HG02870 (cell line): ENCODE data around the gene ZNF385B.

Experiments used
- ATAC-seq: cut with Tn5 transposase; IDR thresholded peaks from one replicate; pipeline ENCODE4 v1.9.1; 2021; ENCODE audit warnings: mild to moderate bottlenecking, moderate library complexity; ENCODE audit not compliant: unreplicated experiment

The ZNF385B gene

DNA sequence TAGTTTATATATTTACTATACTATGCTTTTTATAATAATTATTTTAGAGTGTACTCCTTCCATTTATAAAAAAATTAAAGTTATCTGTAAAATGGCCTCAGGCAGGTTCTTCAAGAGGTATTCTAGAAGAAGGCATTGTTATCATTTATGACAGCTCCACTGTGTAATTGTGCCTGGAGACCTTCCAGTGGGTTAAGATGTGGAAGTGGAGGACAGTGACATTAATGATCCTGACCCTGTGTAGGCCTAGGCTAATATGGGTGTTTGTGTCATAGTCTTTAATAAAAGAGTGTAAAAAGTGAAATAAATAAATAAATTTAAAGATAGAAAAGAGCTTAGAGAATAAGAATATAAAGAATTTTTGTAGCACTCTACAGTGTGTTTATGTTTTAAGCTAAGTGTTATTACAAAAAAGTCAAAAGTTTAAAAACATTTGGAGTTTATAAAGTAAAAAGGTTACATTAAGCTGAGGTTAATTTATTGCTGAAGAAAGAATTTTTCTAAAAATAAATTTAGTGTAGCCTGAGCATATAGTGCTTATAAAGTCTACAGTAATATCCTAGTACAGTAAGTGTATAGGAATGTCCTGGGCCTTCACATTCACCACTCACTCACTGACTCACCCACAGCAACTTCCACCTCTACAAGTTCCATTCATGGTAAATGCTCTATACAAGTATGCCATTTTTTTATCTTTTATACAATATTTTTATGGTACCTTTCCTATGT is 406.8 kb downstream of the ZNF385B start:
- ATAC-seq, result no peak

GRCh38 chr2:179449010-179449409 is 412.4 kb downstream of the ZNF385B start:
- peak; percentile 98 for ATAC-seq

DNA sequence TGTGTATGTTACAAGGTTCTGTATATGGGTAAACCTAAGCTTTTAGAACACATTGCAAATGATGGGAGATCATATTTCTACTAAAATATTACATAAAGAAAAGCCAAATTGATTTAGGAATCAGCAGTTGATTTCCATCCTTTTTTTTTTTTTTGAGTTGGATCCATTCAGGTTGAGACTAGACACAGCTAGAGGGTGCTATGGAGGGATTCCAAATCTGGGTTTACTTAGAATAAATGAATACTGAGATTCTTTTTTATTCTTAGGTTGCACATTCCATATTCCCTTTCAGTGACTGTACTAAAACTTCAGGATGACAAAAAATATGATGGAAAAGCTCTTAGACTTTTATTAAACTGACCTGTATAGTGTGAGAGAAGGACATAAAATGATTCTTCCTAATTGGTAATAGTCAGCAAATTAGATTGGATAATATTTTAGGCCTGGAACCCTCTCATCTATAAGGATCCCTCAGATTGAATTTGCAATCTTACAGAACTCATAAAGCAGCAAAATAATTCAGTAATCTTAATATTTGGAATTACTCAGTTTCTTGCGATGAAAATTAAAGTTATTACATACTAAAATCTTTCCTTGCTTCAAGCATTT is 413.5 kb downstream of the ZNF385B start:
- no peak for ATAC-seq

GRCh38 chr2:179447421-179447820 is 414.0 kb downstream of the ZNF385B start:
- no peak for ATAC-seq

DNA sequence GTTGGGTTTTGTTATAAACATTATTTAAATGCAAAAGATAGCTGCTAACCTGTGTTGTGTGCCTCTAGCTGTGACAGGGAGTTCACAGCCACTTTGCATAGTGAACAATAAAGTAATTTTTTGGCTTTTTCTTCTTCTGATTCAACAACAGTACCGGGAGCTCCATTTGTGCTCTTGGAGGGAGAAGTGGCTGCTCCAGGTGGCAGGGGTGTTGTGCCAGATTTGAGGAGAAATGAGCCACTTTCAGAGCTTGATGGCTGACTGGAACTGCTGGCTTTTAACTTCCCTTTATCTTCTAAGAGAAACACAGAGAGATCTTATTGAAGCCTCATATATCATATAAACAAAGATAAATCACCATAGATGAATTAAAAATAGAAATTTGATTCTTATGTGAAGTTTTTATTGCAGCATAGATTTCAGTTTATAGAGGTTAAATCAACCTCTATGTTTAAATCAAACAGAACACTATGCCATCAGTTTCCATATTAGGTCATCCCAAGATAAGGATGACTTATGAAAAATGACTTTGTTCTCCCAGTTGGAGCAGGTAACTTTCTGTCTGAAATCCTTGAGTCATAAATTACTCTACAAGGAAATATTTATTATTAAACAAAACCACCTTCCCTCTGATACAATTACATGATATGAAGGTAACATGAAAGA is 414.8 kb downstream of the ZNF385B start:
- ATAC-seq, result no peak

DNA sequence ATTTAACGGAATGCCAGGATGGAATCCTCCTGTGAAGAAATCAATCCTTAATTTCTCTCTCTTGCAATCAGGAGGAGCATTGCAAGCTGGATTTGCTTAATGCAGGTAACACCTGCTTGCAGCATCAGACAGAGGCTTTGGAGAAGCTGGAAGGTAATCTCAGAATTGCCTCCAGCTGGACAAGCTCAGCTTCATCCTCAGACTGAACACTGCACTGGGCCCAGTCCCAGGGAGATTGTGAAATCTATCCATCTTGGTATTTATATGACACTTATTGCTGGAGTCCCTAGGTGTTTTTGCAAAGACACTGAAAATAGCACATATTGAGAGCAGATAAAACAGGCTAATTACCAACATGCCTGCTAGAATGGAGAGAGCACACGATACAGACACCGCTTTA is 417.4 kb downstream of the ZNF385B start:
- ATAC-seq, result no peak

- no peak for ATAC-seq
Observed at GRCh38 chr2:179443180-179443579, 418.2 kb downstream of the ZNF385B start.

DNA sequence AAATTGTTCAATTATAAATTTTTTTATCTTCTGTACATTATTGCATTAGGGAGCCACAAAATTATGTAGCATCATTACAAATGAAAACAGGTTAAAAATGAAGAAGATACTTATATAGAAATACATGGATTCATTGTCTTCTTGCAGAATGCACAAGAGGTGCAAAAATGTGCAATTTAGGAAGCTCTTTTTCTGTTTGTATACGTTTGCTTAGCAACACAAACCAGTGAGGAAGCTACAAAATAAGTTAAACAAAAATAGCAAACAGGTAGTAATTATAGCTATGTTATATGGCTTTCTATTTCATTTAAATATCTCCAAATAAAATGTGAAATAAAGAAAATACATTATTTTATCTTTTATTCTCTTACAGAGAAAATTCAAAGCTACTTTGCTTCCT is 419.2 kb downstream of the ZNF385B start:
- no peak for ATAC-seq

DNA sequence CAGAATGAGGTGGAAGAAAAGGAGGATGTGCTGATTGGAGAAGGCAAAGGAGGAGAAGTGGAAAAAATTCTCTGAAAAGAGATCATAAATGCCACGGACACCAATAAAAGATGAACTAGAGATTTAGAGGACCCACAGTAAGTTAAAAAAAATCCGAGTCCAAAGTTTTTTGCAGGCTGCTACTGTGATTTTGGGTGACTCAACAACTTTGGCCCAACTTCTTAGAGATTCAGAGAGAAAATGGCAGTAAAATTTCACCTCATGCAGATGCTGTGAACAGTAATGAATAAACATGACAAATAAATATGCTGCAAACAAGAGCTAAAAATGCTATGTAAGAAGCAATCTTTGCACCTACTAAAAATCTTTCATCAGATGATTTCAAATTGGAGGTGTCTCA is 419.9 kb downstream of the ZNF385B start:
- ATAC-seq, result no peak

GRCh38 chr2:179440642-179441251 is 420.7 kb downstream of the ZNF385B start:
- no peak for ATAC-seq

DNA sequence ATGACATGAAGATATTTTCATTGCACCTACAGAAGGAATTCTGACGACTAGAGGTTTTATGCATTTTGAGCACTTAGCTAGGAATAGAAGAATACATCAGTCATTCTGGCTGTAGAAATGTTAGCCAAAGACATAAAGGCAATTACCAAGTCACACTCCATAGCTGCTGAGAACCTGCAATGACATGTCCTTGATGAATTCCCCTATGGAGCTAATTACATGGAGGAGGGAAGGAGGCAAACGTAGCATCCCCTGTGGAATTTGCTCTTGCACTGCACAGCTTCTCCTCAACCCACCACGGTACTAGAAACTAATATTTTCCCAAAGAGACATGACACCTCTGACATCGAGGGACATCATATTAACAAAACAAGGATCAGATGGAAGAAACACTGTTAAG is 422.8 kb downstream of the ZNF385B start:
- no peak for ATAC-seq

- ATAC-seq, result no peak
Observed at GRCh38 chr2:179437430-179437829, 424.0 kb downstream of the ZNF385B start.

DNA sequence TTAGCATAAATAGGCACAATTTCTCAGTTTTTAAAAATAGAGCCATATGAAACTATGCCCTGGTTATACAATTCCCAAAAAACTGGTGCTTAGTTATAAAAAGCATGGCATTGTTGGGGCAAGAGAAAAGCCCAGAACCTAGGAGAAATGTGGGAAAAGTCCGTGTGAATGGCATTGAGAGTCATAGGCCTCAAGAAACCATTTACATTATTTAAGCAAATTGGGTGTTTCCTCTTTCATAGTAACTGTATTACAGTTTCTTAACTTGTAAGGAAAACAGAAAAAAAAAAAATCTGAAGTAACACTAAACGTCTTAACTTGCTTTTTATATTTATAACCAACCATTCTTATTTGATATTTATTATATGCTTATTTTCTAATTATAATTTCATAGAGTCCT is 425.8 kb downstream of the ZNF385B start:
- no peak for ATAC-seq

GRCh38 chr2:179435000-179435399 is 426.4 kb downstream of the ZNF385B start:
- no peak for ATAC-seq

DNA sequence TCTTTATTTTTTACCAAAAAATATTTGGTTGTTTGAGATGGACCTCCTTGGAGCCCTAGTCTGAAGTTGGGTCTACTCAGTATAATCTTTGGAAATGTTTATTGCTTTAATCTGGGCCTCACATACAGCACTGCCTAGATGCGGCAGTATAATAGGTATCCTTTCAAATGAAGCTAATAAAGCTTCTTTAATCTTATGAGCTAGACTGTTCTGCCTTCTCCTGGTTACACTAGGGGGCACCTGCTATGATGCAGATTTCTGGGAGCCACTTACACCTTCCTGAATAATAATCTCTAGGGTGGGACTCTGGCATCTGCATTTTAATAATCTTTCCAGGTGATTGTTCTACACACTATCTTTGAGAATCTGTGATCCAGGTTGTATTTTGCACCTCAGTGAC is 427.1 kb downstream of the ZNF385B start:
- no peak for ATAC-seq

DNA sequence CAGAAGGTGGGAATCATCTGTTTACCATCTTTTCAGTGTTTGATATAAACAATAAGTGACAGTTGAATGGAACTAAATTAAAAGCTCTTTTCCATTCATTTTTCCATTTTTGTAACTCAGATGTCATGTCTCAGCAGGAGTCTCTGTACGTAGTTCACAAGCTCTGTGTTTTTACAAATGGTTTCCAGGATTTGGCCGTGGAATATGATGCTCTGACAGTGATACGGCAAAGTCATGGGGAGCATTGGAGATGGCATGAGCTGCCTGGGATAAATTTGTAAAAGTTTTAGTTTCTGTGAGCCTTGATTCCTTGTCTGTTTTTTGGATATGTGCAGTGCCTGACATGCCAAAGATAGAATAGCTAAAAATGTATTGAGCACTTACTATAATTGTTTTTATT is 428.7 kb downstream of the ZNF385B start:
- ATAC-seq, result no peak

- no peak for ATAC-seq
Observed at GRCh38 chr2:179429597-179429996, 431.8 kb downstream of the ZNF385B start.

DNA sequence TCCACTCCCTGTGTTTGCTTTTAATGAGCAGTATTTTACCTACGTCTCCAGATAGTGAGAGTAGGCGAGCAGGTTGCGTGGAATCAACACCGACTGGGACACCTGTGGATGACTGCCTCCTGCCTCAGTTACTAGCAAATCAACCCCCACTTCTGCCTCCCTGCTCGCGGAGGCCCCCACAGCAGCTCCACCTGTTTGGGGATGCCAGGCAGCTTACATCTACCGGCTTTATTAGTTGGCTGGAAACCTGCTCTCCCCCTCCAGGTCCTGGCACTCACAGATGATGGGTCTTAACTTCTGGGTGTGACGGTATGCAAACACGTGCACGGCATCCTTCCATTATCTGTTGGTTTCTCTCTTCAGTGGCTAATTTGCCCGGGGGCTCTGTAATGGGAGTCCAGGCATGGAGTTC is 432.3 kb downstream of the ZNF385B start:
- no peak for ATAC-seq

GRCh38 chr2:179428649-179429048 is 432.8 kb downstream of the ZNF385B start:
- ATAC-seq, result no peak

GRCh38 chr2:179427065-179427464 is 434.3 kb downstream of the ZNF385B start:
- no peak for ATAC-seq

DNA sequence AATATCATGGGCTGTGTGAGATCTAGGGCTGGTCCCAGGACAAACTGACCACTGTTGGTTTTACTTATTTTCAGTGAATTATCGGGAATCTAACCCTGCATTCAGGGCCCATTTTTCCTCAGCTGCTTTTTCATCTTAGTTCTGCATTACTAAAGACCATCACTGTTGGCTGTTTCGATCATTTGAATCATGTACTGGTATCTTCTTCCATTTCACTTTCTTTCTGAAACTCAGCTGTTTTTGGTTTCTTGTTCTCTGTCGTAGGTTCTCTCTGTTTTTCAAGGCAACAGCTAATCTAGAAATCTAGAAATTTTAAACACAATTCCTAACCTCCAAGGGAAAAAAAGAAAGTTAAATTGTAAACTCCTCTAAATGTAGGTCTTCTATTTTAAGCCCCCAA is 436.8 kb downstream of the ZNF385B start:
- ATAC-seq, result peak; percentile 62
